Peyer's patch (tissue), 4 donors: ENCODE results near the gene KIRREL1.

ENCODE experiments used
- POLR2A ChIP-seq, 2 donors: fragments of 450-650 bp; IDR thresholded peaks; one replicate each; pipeline ENCODE4 v1.5.1; 2017; ENCODE audit warnings: antibody characterized with exemption in 2 of 2, mild to moderate bottlenecking in 2 of 2, moderate library complexity in 2 of 2
- TF ChIP-seq, protein P1 (sequence below), 6 experiments: fragments of 450-650 bp in 4 of 6; fragments of 200-600 bp in 2 of 6; sonication (generic) in 1 of 6; IDR thresholded peaks; one replicate each; pipeline ENCODE4 v1.5.1; 2017 to 2019; ENCODE audit warnings: antibody characterized with exemption in 6 of 6, mild to moderate bottlenecking in 3 of 6, moderate library complexity in 1 of 6

DNA sequence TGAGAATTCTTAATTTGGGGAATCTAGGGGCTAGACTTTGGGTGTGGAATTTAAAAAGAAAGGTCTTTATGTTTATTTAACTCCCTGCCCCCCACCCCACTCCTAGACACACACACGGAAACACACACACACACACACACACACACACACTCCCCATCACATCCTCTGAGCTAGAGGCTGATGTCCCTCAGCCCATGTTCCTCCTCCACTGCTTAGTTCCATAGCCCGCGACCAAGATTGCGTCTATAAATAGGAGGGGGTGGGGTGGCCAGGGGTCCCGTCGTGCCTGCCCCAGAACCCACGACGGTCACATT is 655 bp upstream of the KIRREL1 start:
- TF ChIP-seq, protein P1, sequence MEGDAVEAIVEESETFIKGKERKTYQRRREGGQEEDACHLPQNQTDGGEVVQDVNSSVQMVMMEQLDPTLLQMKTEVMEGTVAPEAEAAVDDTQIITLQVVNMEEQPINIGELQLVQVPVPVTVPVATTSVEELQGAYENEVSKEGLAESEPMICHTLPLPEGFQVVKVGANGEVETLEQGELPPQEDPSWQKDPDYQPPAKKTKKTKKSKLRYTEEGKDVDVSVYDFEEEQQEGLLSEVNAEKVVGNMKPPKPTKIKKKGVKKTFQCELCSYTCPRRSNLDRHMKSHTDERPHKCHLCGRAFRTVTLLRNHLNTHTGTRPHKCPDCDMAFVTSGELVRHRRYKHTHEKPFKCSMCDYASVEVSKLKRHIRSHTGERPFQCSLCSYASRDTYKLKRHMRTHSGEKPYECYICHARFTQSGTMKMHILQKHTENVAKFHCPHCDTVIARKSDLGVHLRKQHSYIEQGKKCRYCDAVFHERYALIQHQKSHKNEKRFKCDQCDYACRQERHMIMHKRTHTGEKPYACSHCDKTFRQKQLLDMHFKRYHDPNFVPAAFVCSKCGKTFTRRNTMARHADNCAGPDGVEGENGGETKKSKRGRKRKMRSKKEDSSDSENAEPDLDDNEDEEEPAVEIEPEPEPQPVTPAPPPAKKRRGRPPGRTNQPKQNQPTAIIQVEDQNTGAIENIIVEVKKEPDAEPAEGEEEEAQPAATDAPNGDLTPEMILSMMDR (IDR thresholded peaks at IDR 0.05) = no peak
- TF ChIP-seq POLR2A (IDR thresholded peaks at IDR 0.05) = no peak
